Muscle layer of colon (tissue), 2 donors: ENCODE measurements around the gene RAD51C.
"Not testable (repeated sequence)": the region's sequence is repeated elsewhere in the genome, so short reads cannot be mapped to it uniquely, and the experiment has no call there.

Source experiments
- H3K27ac ChIP-seq: one replicate; pipeline ENCODE4 v1.7.0; 2013; ENCODE audit warnings: low read depth, mild to moderate bottlenecking, low read length, moderate library complexity
- H3K27me3 ChIP-seq, 2 donors: one replicate each; pipeline ENCODE4 v1.7.0; 2013; ENCODE audit warnings: low read length in 2 of 2, mild to moderate bottlenecking in 2 of 2; ENCODE audit not compliant: insufficient read depth in 2 of 2, control insufficient read depth in 1 of 2
- H3K36me3 ChIP-seq: one replicate; pipeline ENCODE4 v1.7.0; 2013; ENCODE audit warnings: mild to moderate bottlenecking, low read length; ENCODE audit not compliant: insufficient read depth
- H3K4me1 ChIP-seq: one replicate; pipeline ENCODE4 v1.7.0; 2013; ENCODE audit warnings: mild to moderate bottlenecking, low read length; ENCODE audit not compliant: insufficient read depth
- H3K4me3 ChIP-seq, 2 donors: one replicate each; pipeline ENCODE4 v1.7.0; 2013; ENCODE audit warnings: low read length in 2 of 2, low read depth in 1 of 2, mild to moderate bottlenecking in 1 of 2, moderate library complexity in 1 of 2
- H3K9ac ChIP-seq: one replicate; pipeline ENCODE4 v1.7.0; 2013; ENCODE audit warnings: low read length
- H3K9me3 ChIP-seq: one replicate; pipeline ENCODE4 v1.7.0; 2013; ENCODE audit warnings: mild to moderate bottlenecking, low read length
- donor health status: abdominal sarcoma.
- donor health status: Adenocarcinoma of cecum.

The RAD51C gene

GRCh38 chr17:58706351-58707140 lies 14.1 kb downstream of the RAD51C start:
- Histone ChIP-seq H3K27me3 (no peaks in the 10 kb centered on the region), H3K4me1 (no peaks in the 10 kb centered on the region), H3K4me3 (no peak overlapping the region), H3K9ac (no peak overlapping the region), H3K36me3 (peaks cover 7% of the 10 kb centered on the region), H3K9me3 (no peaks in the 10 kb centered on the region), H3K27ac (no peak overlapping the region)

GRCh38 chr17:58710948-58711552 lies 18.6 kb downstream of the RAD51C start:
- no peaks in the 10 kb centered on the region for H3K9me3 ChIP-seq
- no peaks in the 10 kb centered on the region for H3K4me1 ChIP-seq
- H3K36me3 ChIP-seq: peaks cover 7% of the 10 kb centered on the region
- H3K27me3 ChIP-seq: no peaks in the 10 kb centered on the region
- no peak overlapping the region for H3K4me3 ChIP-seq
- H3K9ac ChIP-seq: no peak overlapping the region
- no peak overlapping the region for H3K27ac ChIP-seq

GRCh38 chr17:58722274-58722673 lies 29.9 kb downstream of the RAD51C start:
- Histone ChIP-seq H3K9ac (no peak overlapping the region), H3K36me3 (peaks cover 20% of the 10 kb centered on the region), H3K27ac (no peak overlapping the region), H3K9me3 (no peaks in the 10 kb centered on the region), H3K27me3 (no peaks in the 10 kb centered on the region), H3K4me1 (no peaks in the 10 kb centered on the region), H3K4me3 (no peak overlapping the region)

- H3K4me1 ChIP-seq: no peaks in the 10 kb centered on the region
- no peaks in the 10 kb centered on the region for H3K9me3 ChIP-seq
- H3K27ac ChIP-seq: no peak overlapping the region
- peaks cover 20% of the 10 kb centered on the region for H3K36me3 ChIP-seq
- no peak overlapping the region for H3K9ac ChIP-seq
- H3K27me3 ChIP-seq: no peaks in the 10 kb centered on the region
- no peak overlapping the region for H3K4me3 ChIP-seq
These were observed 30.3 kb downstream of the RAD51C start for GRCh38 chr17:58722696-58723095.

- peaks cover 6% of the 10 kb centered on the region for H3K36me3 ChIP-seq
- H3K4me3 ChIP-seq: no peak overlapping the region
- H3K27me3 ChIP-seq: no peaks in the 10 kb centered on the region
- no peak overlapping the region for H3K9ac ChIP-seq
- H3K9me3 ChIP-seq: no peaks in the 10 kb centered on the region
- H3K4me1 ChIP-seq: no peaks in the 10 kb centered on the region
- H3K27ac ChIP-seq: no peak overlapping the region
These were observed 36.4 kb downstream of the RAD51C start for GRCh38 chr17:58728798-58729197.

- Histone ChIP-seq H3K9ac (no peak overlapping the region), H3K4me3 (no peak overlapping the region), H3K36me3 (peaks cover 6% of the 10 kb centered on the region), H3K4me1 (no peaks in the 10 kb centered on the region), H3K27ac (no peak overlapping the region), H3K9me3 (no peaks in the 10 kb centered on the region), H3K27me3 (no peaks in the 10 kb centered on the region)
These were observed 38.5 kb downstream of the RAD51C start for GRCh38 chr17:58730937-58731336.

GRCh38 chr17:58734040-58734439 lies 41.6 kb downstream of the RAD51C start:
- H3K27me3 ChIP-seq: no peaks in the 10 kb centered on the region
- H3K27ac ChIP-seq: no peak overlapping the region
- H3K4me3 ChIP-seq: no peak overlapping the region
- no peak overlapping the region for H3K9ac ChIP-seq
- peaks cover 6% of the 10 kb centered on the region for H3K36me3 ChIP-seq
- H3K9me3 ChIP-seq: no peaks in the 10 kb centered on the region
- H3K4me1 ChIP-seq: no peaks in the 10 kb centered on the region

GRCh38 chr17:58734811-58735210 lies 42.4 kb downstream of the RAD51C start:
- Histone ChIP-seq H3K9ac (no peak overlapping the region), H3K4me3 (no peak overlapping the region), H3K36me3 (peaks cover 6% of the 10 kb centered on the region), H3K27ac (no peak overlapping the region), H3K9me3 (no peaks in the 10 kb centered on the region), H3K27me3 (no peaks in the 10 kb centered on the region), H3K4me1 (no peaks in the 10 kb centered on the region)

- H3K4me3 ChIP-seq: no peak overlapping the region
- H3K36me3 ChIP-seq: no peaks in the 10 kb centered on the region
- no peak overlapping the region for H3K27ac ChIP-seq
- H3K9ac ChIP-seq: no peak overlapping the region
- H3K27me3 ChIP-seq: no peaks in the 10 kb centered on the region
- H3K4me1 ChIP-seq: no peaks in the 10 kb centered on the region
- no peaks in the 10 kb centered on the region for H3K9me3 ChIP-seq
These were observed 48.8 kb downstream of the RAD51C start for GRCh38 chr17:58741121-58741625.

GRCh38 chr17:58747674-58748073 lies 55.3 kb downstream of the RAD51C start:
- Histone ChIP-seq H3K27me3 (no peaks in the 10 kb centered on the region), H3K9ac (no peak overlapping the region)

GRCh38 chr17:58749627-58750026 lies 57.2 kb downstream of the RAD51C start:
- H3K4me3 ChIP-seq, H3K9me3 ChIP-seq, H3K27ac ChIP-seq, H3K4me1 ChIP-seq, H3K9ac ChIP-seq, H3K36me3 ChIP-seq, H3K27me3 ChIP-seq: not testable (repeated sequence)

More at GRCh38 chr17:58747674-58748073, 55.3 kb downstream of the RAD51C start:
- no peak overlapping the region for H3K4me3 ChIP-seq
- H3K27ac ChIP-seq: no peak overlapping the region
- H3K4me1 ChIP-seq: no peaks in the 10 kb centered on the region
- no peaks in the 10 kb centered on the region for H3K9me3 ChIP-seq
- no peaks in the 10 kb centered on the region for H3K36me3 ChIP-seq
